Endothelial cell of umbilical vein (primary cell): Measurements from ENCODE around the gene PTPRO.

Source experiments
- FOS ChIP-seq: IDR thresholded peaks from 2 replicates; pipeline ENCODE4 v1.6.1; 2011; ENCODE audit warnings: mild to moderate bottlenecking, low read length, moderate library complexity, borderline replicate concordance; ENCODE audit not compliant: insufficient read depth
- POLR2A ChIP-seq: IDR thresholded peaks from 2 replicates; pipeline ENCODE4 v1.6.1; 2012; ENCODE audit warnings: low read depth, mild to moderate bottlenecking, control low read depth, low read length
- POLR2AphosphoS5 ChIP-seq: IDR thresholded peaks from 2 replicates; pipeline ENCODE4 v1.6.1; 2012; ENCODE audit warnings: low read depth, mild to moderate bottlenecking, control low read depth, low read length, moderate library complexity; ENCODE audit not compliant: insufficient read depth
- TF ChIP-seq, protein P1 (sequence below), 2 donors: IDR thresholded peaks; 1 replicate in 1 of 2; 2 replicates in 1 of 2; pipeline ENCODE4 v1.5.1; 2011; ENCODE audit warnings: low read length in 2 of 2, mild to moderate bottlenecking in 2 of 2, moderate library complexity in 2 of 2, control low read depth in 1 of 2, inconsistent platforms in 1 of 2, low read depth in 1 of 2; ENCODE audit not compliant: insufficient read depth in 1 of 2; ENCODE audit errors: extremely low read depth in 1 of 2

DNA sequence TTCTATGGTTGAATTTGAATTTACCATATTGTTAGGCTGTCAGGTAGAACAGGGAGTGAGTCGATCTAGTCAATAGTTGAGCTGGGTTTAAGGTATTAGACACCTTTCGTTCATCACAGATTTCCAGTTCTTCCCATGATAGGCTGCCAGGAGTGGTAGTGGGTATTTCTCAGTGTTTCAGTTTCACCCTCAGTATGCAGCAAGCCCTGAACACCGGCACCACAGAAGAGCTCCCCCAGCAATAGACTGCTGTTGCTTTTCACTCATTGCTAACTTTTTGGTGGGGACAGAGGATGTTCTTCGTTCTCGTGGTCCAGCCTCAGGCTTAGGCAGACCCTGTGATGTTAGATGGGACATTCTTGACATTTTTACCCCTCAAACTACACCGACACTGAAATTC lies 164.6 kb downstream of the PTPRO start:
- TF ChIP-seq FOS (no peak), POLR2A (no peak), POLR2AphosphoS5 (no peak)
- TF ChIP-seq, protein P1, sequence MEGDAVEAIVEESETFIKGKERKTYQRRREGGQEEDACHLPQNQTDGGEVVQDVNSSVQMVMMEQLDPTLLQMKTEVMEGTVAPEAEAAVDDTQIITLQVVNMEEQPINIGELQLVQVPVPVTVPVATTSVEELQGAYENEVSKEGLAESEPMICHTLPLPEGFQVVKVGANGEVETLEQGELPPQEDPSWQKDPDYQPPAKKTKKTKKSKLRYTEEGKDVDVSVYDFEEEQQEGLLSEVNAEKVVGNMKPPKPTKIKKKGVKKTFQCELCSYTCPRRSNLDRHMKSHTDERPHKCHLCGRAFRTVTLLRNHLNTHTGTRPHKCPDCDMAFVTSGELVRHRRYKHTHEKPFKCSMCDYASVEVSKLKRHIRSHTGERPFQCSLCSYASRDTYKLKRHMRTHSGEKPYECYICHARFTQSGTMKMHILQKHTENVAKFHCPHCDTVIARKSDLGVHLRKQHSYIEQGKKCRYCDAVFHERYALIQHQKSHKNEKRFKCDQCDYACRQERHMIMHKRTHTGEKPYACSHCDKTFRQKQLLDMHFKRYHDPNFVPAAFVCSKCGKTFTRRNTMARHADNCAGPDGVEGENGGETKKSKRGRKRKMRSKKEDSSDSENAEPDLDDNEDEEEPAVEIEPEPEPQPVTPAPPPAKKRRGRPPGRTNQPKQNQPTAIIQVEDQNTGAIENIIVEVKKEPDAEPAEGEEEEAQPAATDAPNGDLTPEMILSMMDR (IDR thresholded peaks at IDR 0.05; ENCODE audit: extremely low read depth in 1 of 2, insufficient read depth in 1 of 2, low read depth in 1 of 2, low read length in 2 of 2), result no peak
